Stimulated activated CD4-positive, alpha-beta T cell treated with anti-CD3 and anti-CD28 coated beads, Interleukin-4, amount 100 ng/mL, for 48 hours (primary cell): Measurements from ENCODE around the gene ARHGAP8.
"Not testable (repeated sequence)": the region's sequence is repeated elsewhere in the genome, so short reads cannot be mapped to it uniquely, and the experiment has no call there.

Experiments
- DNase-seq, 2 donors: peaks; one replicate each; pipeline ENCODE4 v3.0.0-alpha.2; 2020; ENCODE audit warnings: low read depth in 2 of 2

The ARHGAP8 gene

GRCh38 chr22:44739024-44739423 is 13.4 kb upstream of the ARHGAP8 start:
- DNase-seq, result no peak

DNA sequence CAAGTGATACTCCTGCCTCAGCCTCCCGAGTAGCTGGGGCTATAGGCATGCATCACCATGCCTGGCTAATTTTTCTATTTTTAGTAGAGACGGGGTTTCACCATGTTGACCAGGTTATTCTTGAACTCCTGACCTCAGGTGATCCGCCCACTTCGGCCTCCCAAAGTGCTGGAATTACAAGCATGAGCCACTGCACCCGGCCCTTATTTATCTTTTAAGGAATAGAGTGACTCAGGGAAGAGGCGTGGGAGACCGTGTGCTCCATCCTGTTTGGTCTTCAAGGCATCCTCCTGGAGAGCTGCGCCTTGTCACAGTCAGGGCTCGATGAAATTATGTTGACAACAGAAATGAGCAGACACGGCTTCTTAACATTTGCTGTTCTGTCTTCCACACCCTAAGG is 12.7 kb upstream of the ARHGAP8 start:
- not testable (repeated sequence) for DNase-seq

- DNase-seq, result no peak
Observed at GRCh38 chr22:44740307-44740706, 12.1 kb upstream of the ARHGAP8 start.

DNA sequence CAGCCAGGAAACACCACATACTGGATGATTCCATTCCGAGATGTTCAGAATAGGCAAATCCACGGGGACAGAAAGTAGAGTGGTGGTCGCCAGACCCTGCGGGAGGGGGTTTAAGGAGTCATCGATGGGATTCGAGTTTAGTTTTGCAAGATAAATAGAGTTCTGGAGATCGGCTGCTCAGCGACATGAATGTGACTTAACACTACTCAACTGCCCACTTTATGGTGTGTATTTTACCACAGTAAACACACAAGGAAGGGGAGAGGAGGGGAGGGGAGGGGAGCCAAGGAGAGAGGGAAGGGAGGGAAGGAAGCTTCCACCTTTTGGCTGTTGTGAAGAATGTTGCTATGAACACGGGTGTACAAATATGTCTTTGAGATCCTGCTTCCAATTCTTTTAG is 10.4 kb upstream of the ARHGAP8 start:
- DNase-seq, result no peak

GRCh38 chr22:44743247-44743646 is 9.1 kb upstream of the ARHGAP8 start:
- DNase-seq, result no peak

GRCh38 chr22:44743804-44744211 is 8.6 kb upstream of the ARHGAP8 start:
- no peak for DNase-seq

- DNase-seq, result no peak
Observed at GRCh38 chr22:44745853-44746789, 6.3 kb upstream of the ARHGAP8 start.

- not testable (repeated sequence) for DNase-seq
Observed at GRCh38 chr22:44747784-44748127, 4.6 kb upstream of the ARHGAP8 start.

GRCh38 chr22:44748524-44748923 is 3.9 kb upstream of the ARHGAP8 start:
- DNase-seq, result no peak

DNA sequence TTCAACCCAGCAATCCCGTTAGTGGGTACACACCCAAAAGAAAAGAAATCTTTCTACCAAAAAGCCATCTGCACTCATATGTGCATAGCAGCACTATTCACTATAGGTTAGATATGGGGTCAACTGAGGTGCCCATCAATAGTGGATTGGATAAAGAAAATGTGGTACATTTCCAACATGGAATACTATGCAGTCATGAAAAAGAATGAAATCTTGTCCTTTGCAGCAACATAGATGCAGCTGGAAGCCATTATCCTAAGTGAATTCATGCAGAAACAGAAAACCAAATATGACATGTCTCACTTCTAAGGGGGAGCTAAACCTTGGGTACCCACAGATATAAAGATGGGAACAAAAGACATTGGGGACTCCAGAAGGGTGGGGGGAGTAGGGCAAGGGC is 1.9 kb upstream of the ARHGAP8 start:
- DNase-seq, result no peak

DNA sequence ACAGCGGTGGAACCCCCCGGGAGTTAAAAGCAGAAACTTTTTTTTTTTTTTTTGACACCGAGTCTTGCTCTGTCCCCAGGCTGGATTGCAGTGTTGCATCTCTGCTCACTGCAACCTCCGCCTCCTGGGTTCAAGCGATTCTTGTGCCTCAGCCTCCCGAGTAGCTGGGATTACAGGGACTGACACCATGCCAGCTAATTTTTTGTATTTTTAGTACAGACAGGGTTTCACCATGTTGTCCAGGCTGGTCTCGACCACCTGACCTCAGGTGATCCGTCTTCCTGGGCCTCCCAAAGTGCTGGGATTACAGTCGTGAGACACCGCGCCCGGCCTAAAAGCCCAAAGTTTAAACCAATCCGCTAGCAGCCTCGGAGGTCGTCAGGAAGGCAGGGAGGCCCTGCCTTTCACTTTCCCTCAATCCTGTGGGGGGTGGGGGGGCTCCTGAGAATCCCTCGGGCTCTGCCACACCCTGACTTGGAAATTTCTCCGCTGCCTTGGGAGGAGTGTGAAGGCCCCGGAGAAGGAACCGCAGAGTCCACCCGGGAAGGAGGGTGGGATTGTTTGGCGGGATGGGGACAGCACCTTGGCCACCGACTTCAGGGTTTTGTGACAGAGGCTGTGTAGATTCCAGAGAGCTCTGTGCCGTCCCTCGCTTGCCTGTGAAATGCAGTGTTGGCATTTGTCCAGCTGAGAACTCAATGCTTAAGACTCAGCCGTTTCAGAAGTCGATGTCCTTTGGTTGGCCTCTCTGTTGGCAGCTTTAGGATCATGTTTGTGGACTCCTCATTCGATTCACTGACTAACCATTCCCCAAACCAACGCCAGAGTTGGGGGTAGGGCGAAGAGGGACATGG is 1.0 kb downstream of the ARHGAP8 start:
- no peak for DNase-seq

DNA sequence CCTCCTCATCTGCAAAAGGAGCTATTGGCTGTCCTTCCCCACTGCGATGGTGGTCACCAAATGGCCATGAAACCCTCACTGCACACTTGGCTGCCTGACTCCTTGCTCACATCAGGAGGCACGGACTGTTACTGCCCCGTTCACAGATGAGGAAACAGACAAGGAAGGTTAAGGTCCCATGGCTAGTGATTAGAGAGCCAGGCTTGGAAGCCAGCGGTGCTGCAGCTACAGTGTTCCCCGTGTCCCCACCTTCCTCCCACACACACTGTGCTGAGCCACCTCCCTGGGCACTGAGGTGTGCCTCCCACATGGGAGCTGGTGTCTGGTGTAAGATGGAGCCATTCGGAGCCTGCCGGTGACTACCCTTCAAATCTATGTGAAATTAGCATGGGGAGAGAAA is 2.6 kb downstream of the ARHGAP8 start:
- DNase-seq, result no peak

GRCh38 chr22:44755417-44755816 is 3.0 kb downstream of the ARHGAP8 start:
- no peak for DNase-seq

DNA sequence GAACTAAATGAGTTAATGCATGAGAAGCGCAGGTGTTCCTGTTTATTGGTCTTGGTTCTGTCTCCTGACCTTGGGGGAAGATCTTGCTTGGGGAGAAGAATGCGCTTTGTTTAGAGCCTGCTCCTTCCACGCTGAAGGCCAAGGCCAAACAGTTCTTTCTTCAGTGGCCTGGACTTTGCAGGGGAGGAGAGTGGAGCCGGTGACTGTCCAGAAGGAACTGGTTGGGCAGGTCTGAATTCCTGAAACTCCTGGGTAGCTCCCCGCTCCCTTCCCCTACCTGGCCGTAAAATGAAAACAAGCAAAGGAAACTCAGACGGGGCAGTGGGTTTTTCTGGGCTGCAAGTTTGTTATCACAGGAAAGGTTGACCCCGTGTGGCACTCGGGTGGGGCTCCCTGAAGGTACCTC is 3.6 kb downstream of the ARHGAP8 start:
- DNase-seq, result no peak

DNA sequence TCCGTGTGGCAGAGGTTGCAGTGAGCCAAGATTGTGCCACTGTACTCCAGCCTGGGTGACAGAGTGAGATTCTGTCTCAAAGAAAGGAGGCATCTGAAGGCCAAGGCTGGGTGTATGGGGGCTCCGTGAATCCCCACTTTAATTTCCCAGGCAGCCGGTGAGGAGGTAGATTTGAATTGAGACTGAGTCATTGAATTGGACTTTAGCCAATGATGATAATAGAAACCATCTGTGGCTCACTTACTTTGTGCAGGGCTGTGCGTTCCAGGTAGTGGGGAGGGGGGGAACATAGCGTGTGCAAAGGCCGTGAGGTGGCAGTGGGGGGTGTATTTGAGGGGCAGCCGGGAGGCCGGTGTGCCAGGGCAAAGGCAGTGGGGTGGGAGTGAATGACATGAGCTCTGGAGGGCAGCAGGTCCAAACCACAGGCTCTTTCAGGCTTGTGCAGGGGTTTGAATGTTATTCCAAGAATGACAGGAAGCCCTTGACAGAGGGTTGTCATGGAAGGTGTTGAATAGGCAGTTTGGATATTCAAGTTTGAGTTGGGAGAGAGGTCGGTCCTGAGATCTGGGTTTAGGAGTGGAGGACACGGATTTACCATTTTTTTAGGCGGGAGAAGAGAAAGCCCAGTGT is 6.1 kb downstream of the ARHGAP8 start:
- DNase-seq, result no peak

- DNase-seq, result no peak
Observed at GRCh38 chr22:44759001-44759400, 6.6 kb downstream of the ARHGAP8 start.

DNA sequence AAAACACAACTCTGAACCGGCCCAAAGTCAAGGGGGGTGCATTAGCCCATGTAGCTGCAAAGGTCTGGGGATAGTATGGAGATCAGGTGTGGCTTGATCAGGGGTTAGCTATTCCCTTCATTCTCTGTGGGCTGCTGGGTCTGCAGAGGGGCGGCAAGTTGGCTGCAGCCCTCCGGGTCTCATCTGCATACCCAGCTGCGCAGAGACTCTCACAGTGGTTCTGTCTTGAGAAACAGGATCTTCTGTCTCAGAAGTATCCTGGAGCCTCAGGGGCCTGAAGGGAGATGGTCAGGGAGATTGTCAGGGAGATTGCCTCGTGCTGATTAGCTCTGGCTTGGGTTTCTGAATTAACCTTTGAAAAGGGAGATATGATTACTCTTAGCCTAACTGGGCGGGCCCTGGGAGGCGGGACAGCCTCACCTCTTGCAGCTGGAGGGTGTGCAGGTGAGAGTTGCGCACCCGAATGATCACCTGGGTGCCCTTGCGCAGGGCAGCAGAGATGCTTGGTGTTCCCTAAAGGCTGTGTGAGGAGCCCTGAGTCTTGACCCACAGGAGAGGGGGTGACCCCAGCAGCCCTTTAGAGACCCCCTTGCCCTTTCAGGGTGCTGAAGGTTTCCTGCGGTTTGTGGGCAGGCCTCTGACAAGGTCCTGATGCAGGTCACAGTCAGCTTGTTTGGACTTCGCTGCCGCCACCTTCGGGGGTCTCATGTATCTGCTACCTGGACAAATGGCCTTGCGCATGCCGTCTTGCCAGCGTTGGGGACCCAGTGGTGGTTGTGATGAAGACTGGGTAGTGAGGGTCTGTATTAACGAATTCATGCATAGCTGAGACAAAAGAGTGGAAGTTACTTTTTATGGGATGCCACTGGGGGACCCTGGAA is 7.3 kb downstream of the ARHGAP8 start:
- DNase-seq, result no peak

DNA sequence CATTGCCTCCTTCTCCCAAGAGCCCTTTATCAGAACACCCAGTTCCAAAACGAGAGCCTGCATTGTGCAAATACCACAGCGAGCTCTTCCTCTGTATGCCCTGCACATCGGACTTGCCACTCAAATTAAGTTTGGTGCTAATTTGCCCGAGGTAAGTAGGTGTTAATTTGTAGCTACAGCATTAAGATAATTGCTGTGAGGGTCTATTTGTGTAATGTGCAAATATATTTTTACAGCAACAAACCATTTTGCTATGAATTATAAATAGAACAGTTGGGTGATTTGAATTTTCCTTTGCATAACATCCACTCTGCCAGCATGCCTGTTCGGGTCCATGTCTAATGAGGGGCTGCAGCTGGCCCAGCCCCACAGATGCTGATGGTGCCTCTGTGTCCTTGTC is 8.1 kb downstream of the ARHGAP8 start:
- DNase-seq, result no peak

DNA sequence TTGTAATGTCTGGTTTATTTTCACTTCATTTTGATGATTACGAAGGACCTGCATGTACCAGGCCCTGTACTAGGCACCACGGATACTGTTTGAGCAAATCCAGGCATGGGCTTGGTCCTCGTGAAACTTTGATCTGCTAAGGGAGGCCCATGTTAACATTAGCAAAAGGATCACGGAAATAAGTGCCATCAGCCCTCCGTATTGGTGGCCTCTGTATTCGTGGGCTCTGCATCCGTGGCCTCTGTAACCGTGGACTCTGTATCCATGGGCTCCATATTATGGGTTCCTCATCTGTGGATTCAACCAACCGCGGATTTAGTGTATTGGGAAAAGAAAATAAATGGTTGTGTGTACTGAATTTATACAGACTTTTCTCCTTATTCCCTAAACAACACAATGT is 8.7 kb downstream of the ARHGAP8 start:
- no peak for DNase-seq

- no peak for DNase-seq
Observed at GRCh38 chr22:44764373-44764772, 12.0 kb downstream of the ARHGAP8 start.

- DNase-seq, result no peak
Observed at GRCh38 chr22:44764974-44765373, 12.6 kb downstream of the ARHGAP8 start.
